ENCODE results near the gene FEM1B.
"Not testable (repeated sequence)": the region's sequence is repeated elsewhere in the genome, so short reads cannot be mapped to it uniquely, and the experiment has no call there.

FEM1B gene

DNA sequence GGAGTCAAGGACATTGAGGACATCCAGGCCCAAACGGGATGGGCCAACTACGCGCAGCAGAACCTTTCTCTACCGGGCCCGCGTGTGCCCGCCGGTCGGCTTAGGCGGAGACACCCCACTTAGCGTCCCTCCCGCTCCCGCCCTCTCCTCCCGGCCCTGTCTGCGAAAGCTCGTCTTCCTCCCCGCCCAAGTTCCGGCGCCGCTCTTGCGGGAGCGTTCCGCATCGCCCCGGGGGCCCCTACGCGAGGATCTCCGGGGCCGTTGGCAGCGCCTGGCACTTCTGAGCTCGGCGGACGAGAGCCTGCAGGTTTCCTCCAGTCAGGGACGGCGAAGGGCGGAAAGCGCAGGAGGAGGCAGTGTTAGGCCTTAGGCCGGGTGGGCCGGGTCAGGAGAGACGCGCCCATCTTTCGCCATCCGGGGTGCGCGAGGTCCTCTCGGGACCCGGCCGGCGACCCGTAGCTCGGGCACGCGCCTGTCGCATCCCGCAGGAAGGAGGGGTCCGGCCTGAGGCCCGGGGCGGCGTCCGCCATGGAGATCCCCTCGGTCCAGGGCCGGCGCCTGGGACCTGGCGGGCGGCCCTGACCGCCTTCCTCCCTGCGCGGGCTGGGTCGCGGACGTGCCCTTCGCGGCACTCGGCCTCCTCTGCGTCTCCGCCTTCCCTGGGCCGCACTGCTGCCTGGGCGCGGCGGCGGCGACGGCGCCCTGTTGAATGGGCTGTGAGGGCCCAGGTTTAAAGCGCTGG, at the start of gene FEM1B:
Gene FEM1B, plus strand, starts transcription at position 143 of the 742 bp plus-strand sequence. CDS start 673 bp downstream, outside the sequence.
- DNase-seq: peak; percentile 85

GRCh38 chr15:68228143-68228970, 49.2 kb upstream of the FEM1B start:
- no peak for DNase-seq

GRCh38 chr15:68228971-68229385, 48.6 kb upstream of the FEM1B start:
- no peak for DNase-seq

- peak; percentile 84 for DNase-seq
Measured at GRCh38 chr15:68229386-68230156, 48.0 kb upstream of the FEM1B start, which contains the start of gene CLN6. Gene CLN6 (minus strand): TSS chr15:68229728. CDS start chr15:68229584, 144 bp downstream.

DNA sequence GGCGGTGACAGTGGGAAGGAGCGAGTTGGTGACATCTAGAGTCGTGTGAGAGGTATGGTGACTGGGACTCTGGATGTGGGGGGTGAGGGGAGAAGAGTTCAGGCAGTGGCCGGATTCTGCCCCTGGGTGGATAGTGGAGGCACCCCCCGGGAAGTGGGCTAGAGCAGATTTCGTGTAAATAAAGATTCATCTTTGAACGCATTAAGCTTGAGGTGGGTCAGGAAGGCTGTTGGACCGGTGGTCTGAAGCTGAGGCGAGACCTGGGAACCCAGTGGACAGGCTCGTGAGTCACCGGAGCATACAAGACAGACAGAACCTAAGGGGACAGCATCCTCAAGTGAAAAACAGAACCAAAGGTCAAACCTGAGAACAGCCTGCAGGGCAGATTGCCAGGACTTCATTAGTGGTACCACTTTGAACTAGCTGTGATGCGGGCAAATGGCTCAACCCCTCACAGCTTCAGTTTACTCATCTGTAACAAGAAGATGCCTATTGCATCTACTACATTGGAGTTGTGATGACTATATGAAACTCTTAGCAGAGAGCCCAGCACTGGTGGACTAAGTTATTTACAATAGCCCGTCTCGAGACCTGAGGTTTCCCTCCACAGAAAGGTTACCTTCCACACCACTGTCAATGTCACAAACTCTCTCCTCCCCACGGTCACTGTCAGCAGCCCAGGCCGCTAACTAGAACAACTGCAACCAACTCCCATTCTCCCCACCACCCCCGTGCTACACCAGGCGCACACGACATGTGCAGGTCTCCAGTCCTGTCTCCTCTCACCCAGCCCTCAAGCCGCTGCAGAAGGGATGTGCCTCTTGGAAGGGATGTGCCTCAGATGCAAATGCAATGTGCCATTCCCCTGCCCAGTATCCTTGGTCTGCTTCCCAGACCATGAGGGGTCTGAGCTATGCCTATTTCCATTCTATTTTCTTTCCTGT, 47.1 kb upstream of the FEM1B start:
- no peak for DNase-seq

DNA sequence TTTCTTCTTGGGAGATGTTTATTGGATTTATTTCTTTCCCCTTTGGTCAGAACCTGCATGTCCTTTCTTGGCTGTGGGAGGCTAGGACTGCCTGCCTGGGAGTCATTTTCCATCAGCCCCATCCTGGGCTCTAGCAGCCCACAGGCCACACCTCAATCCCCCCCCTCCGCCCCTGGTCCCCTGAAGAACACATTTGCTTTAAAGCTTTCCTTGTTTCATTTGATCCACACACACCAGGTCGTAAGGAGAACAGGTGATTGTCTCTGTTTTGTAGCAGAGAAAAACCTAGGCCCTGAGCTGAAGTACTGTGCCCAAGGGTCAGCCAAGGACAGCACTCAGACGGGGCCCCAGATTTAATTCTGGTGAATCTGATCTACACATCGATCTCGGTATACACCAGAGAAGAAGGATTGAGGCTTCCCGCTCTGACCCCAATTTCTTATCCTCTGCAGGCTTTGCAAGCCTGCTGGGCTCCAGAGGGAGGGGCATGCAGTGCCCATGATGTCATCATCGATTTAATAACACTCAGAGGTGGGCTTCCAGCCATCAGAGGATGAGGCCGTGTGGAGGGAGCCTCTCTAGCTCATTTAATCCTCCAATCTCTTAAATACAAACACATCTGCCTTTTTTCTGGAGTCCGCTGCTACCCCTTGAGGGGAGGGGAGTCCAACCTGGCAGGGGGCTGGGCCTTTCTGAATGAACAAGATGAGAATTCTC, 46.3 kb upstream of the FEM1B start:
- no peak for DNase-seq

GRCh38 chr15:68232449-68232848, 45.1 kb upstream of the FEM1B start:
- no peak for DNase-seq

DNA sequence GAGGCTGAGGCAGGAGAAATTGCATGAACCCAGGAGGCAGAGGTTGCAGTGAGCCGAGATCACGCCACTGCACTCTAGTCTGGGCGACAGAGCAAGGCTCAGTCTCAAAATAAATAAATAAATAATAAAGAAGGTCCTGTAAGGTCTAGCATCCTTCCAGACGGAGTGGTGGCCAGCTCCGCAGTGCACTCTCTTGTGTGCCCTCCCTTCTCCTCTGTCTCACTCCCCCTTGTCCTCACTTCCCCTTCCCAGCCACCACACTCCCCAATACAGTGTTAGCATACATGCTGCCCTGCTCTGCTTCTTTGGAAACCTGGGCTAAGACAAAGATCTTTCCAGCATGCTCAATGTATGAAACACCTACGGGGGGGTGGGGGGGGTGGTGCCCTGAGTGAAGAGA, 44.6 kb upstream of the FEM1B start:
- DNase-seq: no peak

GRCh38 chr15:68234060-68234459, 43.5 kb upstream of the FEM1B start:
- no peak for DNase-seq

- not testable (repeated sequence) for DNase-seq
Measured at GRCh38 chr15:68234520-68234919, 43.0 kb upstream of the FEM1B start.

DNA sequence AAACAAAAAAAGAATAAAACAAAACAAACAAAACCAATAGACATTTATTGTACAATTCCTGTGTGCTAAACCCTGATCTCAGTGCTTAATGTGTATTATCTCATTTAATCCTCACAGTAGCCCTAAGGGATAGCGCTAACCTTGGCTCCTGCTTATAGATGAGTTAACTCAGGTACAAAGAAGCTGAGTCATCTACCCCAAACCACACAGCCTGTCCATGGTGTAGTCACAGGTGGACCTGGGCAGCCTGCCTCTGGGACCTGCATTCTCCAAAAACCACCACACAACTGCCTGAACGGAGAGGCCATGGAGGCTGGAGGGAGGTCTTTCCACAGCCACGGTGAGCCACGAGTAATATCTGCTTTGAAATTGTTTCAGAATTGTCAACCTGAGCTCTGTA, 42.5 kb upstream of the FEM1B start:
- DNase-seq: no peak

- no peak for DNase-seq
Measured at GRCh38 chr15:68239025-68239424, 38.5 kb upstream of the FEM1B start.

DNA sequence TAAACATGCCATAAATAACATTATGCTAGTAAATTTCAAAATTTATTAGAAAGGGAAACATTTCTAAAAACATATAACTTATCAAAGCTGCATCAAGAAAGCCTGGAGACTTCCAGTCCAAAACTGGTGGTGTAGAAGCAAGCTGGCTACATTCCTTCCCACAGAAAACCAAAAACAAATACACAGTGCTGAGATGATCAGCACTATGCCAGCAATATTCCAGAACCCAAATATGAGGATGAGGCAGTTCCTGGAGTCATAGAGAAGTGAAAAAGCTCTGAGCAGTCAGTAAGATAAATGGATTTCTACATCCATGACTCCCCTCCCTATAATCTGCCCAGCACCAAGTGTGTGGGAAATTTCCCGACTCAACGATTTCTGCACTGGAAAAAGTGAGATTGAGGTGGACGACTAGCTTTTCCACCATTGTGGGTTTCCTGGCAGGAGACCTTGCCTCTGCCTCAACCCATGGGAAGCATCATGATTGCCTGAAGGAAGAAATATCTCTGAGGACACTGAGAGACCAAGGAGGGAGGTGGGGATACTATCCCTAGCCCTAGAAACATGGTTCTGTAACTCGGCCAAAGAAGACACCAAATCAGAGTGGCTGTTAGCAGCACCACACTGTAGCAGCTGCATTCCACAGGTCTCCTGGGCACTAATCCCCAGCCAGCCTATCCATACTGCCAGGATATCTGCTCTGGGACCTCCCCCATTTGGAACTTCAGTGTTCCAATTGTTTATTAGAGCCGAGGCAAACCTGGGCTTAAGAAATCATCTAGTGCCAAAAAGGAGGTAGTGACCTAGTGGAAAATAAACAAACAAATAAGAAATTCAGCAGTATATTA, 36.2 kb upstream of the FEM1B start:
- DNase-seq: no peak

DNA sequence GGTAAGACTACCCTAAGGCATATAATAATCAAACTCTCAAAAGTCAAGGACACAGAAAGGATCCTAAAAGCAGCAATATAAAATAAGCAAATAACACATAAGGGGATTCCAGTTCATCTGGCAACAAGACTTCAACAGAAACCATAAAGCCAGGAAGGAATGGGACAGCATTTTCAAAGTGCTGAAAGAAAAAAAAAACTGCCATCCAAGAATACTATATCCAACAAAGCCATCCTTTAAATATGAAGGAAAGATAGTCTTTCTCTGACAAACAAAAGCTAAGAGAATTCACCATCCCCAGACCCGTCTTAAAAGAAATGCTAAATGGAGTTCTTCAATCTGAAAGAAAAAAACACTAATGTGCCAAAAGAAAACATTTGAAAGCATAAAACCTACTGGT, 33.3 kb upstream of the FEM1B start:
- no peak for DNase-seq

DNA sequence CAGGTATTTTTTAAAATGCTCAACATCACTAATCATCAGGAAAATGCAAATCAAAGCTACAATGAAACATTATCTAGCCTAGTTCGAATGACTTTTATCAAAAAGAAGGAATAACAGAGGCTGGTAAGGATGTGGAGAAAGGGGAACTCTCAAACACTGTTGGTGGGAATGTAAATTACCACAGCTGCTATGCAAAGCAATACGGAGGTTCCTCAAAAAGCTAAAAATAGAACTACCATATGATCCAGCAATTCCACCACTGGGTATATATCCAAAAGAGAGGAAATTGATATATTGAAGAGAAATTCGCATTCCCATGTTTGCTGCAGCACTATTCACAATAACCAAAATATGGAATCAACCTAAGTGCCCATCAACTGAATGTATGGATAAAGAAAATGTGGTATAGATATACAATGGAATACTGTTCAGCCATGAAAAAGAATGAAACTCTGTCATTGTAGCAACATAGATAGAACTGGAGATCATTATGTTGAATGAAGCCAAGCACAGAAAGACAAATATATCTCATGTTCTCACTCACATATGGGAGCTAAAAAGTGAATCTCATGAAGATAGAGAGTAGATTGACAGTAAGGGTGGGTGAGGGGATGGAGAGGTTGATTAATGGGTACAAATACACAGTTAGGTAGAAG, 28.4 kb upstream of the FEM1B start:
- no peak for DNase-seq

GRCh38 chr15:68252925-68253534, 24.5 kb upstream of the FEM1B start:
- DNase-seq: no peak

DNA sequence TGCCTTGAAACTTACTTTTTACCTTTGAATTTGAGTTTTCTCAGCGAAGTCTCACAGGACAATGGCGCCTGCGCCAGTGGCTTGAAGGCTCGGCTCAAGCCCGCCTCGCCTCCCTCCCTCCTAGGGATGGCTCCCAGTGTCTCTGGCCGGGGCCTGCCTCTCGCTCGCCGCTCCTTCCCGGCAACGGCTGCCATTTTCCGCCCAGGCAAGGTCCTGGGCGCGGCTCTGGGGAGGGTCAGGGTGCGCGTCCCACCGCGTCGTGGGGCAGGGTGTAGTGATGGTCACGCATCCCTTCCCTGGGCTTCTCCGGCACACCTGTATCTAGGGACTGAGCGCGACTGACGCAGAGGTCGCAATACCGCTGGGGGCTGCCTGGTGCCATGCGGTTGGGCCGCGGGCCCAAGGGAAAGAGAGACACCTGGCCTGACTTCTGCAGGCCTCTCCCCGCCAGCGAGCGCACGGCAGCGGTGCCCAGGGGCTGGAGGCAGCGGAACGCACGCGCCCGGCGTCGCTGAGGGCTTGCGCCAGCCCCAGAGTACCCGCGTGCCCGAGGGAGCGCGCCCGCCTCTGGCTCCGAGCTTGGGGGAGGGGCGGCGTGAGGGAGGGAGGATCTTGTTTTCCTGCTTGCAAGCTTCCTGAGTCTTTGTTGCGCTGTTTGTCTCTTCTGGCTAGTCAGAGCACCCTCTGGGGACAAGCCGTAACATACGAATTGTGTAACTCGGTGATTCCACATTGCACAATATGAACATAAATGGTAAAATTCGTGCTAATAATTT, 20.7 kb upstream of the FEM1B start:
- peak; percentile 56 for DNase-seq

- DNase-seq: no peak
Measured at GRCh38 chr15:68258692-68259091, 18.9 kb upstream of the FEM1B start.

- DNase-seq: no peak
Measured at GRCh38 chr15:68259883-68260282, 17.7 kb upstream of the FEM1B start.

Data from activated CD4-positive, CD25-positive, alpha-beta regulatory T cell treated with anti-CD3 and anti-CD28 coated beads, Interleukin-2, amount 50 U/mL, for 72 hours (primary cell).